HG03175 (cell line): ENCODE results near the gene ACHE.
"Not testable (repeated sequence)": the region's sequence is repeated elsewhere in the genome, so short reads cannot be mapped to it uniquely, and the experiment has no call there.

ENCODE experiments used
- ATAC-seq: cut with Tn5 transposase; IDR thresholded peaks from one replicate; pipeline ENCODE4 v1.9.1; 2021; ENCODE audit warnings: mild to moderate bottlenecking, moderate library complexity; ENCODE audit not compliant: unreplicated experiment

Gene ACHE

GRCh38 chr7:100865938-100866728, 29.6 kb downstream of the ACHE start:
- ATAC-seq, result no peak

DNA sequence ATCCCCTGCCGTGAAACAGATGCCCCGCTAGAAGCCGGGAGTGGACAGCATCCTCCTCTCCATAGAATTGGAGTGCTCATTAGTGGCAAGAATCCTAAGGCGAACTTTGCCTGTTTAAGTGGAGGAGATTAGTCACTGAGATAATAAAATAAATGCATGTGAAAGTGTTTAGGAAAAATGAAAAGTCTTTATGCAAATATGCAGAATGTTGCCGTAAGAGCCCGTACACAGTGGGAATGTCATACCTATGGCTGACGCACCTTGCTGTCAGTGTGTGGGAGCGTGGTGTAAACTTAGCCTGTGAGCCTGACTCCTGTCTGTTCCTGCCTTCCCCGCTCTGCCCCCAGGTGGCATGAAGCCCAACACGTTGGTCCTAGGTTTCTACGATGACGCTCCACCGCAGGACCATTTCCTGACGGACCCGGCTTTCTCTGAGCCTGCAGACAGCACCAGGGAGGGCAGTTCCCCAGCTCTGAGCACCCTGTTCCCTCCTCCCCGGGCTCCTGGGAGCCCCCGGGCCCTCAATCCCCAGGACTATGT, 30.2 kb downstream of the ACHE start:
- no peak for ATAC-seq

DNA sequence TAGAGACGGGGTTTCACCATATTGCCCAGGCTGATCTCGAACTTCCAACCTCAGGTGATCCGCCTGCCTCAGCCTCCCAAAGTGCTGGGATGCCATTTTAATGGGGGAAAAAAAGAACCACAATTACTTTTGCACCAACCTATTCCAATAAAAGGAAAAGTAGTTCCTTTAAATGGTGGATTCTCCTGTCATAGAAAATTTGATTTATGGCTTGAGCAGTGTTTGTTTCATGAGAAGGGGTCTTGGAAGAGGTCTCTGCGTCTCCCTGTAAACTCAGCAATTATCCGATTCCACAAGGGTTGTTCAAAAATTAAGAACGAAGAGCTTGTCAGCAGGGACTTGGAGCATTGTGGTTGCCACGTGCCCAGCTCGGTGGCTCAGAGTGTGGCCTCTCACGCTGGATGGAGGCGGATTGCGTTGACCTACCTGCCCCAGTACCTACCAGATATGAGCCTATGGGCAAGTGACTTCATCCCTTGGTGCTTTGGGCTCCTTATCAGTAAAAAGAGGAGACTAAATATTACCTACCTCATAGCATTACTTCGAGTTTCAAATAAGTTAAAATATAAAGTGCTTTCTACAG, 31.3 kb downstream of the ACHE start:
- no peak for ATAC-seq

DNA sequence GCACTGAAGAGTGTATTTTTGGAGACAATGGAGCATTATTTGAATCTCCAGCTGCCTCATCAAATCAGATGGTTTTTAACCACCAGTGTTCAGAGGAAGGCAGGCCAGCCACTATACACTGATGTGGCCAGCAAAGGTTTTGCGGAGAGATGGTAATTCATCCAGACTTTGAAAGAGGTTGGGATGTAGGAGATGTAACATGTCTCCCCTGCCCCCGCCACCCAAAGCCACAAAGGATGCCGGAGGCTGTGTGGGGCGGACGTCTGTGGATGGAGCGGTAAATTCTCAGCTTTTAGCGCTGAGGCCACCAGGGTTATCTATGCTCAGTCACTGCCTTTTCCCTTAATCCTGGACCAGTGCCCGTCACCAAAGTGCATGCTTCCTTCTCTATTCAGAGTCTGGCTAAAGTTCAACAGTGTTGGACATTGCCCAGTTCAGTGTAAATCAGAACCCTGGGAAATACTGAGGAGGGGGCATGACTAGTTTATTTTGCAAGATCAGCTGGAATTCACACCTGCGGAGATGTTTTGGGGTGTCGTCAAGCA, 32.2 kb downstream of the ACHE start:
- ATAC-seq, result no peak

GRCh38 chr7:100861616-100861985, 34.1 kb downstream of the ACHE start:
- no peak for ATAC-seq

- ATAC-seq, result no peak
Observed at GRCh38 chr7:100860702-100861615, 34.7 kb downstream of the ACHE start.

- ATAC-seq, result no peak
Observed at GRCh38 chr7:100859856-100860255, 35.8 kb downstream of the ACHE start.

DNA sequence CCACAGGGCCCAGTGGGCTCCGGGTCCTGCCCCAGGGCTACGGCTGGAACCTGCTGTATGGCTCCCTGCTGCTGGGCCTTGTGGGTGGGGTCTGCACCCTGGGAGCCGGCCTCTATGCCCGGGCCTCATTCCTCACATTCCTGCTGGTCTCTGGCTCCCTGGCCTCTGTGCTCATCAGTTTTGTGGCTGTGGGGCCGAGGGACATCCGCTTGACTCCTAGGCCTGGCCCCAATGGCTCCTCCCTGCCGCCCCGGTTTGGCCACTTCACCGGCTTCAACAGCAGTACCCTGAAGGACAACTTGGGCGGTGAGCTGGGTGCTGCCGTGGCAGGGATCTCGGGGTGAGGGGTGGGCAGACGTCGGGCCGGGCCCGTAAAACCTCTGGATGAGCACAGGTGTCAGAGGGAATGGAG, 38.8 kb downstream of the ACHE start:
- no peak for ATAC-seq

- ATAC-seq, result no peak
Observed at GRCh38 chr7:100855515-100855914, 40.2 kb downstream of the ACHE start.

- not testable (repeated sequence) for ATAC-seq
Observed at GRCh38 chr7:100854899-100855298, 40.8 kb downstream of the ACHE start.

- ATAC-seq, result no peak
Observed at GRCh38 chr7:100854146-100854895, 41.4 kb downstream of the ACHE start.

DNA sequence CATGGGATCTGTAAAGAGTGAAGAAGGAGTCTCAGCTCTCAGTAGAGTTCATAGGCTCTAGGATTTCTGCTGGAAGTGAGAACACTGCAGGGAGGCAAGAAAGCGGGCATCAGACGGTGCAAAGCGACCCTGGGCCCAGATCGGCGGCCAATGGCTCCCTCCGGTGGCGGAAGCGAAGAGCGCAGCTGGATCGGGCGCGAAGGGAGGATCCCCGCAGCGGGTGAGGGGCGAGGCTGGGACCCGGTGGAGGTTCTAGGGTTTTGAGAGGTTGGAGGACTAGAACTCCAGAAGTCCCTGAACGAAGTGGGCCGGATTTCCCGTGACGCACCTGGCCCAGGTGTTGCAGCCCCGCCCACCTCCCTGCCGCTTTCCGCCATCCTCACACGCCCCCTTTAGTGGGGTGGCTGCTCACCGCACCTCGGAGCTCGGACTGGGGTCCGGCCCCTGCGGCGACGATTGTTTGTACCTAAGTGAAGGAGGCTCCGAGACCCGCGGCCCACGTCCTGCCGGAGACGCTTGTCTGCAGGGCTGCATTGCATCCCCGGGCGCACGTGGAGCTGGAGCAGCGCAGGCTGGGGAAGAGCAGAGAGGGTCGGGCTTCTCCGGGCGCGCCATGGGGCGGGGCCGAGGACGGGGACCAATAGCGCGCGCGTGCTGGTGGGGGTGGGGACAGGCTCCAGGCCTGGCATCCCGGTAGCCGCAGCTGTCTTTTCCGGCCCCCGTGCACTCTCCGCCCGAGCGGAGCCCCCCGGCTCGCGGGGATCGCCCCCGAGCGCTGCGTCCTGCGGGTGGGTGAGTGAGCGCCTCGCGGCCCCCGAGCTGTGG, 43.4 kb downstream of the ACHE start, which contains the start of gene SLC12A9:
TSS of gene SLC12A9 (plus strand) at position 666 of the 825 bp plus-strand sequence. CDS start 1,485 bp downstream, outside the sequence.
- ATAC-seq, result peak; percentile 81

DNA sequence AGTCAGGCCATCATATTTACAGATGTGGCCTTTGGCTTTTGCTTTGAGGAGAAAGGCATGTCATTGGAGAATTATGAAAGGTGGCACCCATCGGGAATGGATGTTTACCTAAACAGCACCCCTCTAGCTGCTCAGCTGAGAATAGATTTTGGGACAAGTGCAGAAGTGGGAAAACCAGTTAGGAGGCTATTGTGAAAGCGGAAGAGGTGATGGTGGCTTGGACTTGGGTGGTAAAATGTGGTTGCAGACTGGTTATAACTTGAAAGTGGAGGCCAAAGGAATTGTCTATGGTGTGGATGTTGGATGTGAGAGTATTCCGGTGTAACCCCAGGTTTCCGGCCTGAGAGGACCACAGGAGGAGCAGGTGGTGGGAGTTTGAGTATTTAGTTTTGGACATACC, 48.3 kb downstream of the ACHE start:
- ATAC-seq, result no peak

GRCh38 chr7:100840470-100841100, 55.1 kb downstream of the ACHE start:
- no peak for ATAC-seq
